Right ventricle myocardium inferior (tissue), 1 donor: ENCODE results near the gene CBFA2T2. TPM values are rescaled to one million over a fixed set of nuclear protein-coding genes. Genes with fewer than 3 reads are reported as not detected.

ENCODE experiments used
- ATAC-seq: fragments of 200-7000 bp; cut with Tn5 transposase; one replicate; pipeline ENCODE4 v1.9.1; 2020; ENCODE audit warnings: mild to moderate bottlenecking, moderate library complexity
- DNase-seq: peaks from one replicate; pipeline ENCODE4 v3.0.0; 2021; ENCODE audit errors: missing footprints
- intact Hi-C: fragments of 100-400 bp; cut with DNase I; formaldehyde crosslinking; loops from one replicate; pipeline ENCODE4 v1.11.0; 2022
- total RNA-seq: library from RNA; stranded (reverse); fragmentation: NEBNext Ultra II Directional; extraction: Animal tissue kit (Norgen Biotek cat#: 25700); gene quantifications from one replicate; pipeline ENCODE4 v1.2.1, GENCODE V29; 2021
- donor health status: DM: no; HTN: yes; CAD: no; lungs with severe emphysema.

Gene CBFA2T2
- total RNA-seq, 1 donor from 2014 or later, result 11.3 TPM

- ATAC-seq (no peak), DNase-seq (no peak)
- intact Hi-C loops, result no loop called here
These were observed 104.8 kb downstream of the CBFA2T2 start for GRCh38 chr20:33594743-33595142.

GRCh38 chr20:33600414-33600813, 110.5 kb downstream of the CBFA2T2 start:
- ATAC-seq (no peak), DNase-seq (no peak)
- intact Hi-C loops, result no loop called here

DNA sequence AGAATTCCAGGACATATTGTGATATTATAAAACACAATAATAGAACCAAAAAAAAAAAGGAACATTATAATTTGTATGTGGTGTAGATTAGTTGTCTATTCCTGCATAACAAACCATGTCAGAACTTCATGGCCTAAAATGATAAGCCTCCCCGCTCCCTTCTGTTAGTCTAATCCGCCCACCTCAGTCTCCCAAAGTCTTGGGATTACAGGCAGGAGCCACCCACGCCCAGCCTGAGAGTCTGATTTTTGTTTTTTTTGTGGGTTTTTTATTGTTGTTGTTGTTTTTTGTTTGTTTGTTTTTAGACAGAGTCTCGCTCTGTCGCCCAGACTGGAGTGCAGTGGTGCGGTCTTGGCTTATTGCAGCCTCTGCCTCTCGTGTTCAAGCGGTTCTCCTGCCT, 111.1 kb downstream of the CBFA2T2 start:
- no peak for ATAC-seq
- no peak for DNase-seq
- intact Hi-C loops, result no loop called here

DNA sequence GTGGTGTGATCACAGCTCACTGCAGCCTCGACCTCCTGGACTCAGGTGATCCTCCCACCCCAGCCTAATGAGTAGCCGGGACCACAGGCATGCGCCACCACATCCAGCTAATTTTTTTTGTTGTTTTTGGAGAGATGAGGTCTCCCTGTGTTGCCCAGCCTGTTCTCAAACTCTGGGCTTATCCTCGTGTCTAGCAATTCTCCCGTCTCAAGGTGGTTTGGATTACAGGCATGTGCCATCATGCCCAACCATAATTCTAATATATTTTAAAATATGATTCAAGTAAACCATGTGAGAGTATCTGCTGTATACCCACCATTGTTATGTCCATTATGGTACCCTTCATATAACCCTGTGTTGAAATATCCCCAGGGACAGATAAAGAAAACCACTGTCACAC, 112.0 kb downstream of the CBFA2T2 start:
- no peak for ATAC-seq
- intact Hi-C loops, result no loop called here
- DNase-seq, result no peak

DNA sequence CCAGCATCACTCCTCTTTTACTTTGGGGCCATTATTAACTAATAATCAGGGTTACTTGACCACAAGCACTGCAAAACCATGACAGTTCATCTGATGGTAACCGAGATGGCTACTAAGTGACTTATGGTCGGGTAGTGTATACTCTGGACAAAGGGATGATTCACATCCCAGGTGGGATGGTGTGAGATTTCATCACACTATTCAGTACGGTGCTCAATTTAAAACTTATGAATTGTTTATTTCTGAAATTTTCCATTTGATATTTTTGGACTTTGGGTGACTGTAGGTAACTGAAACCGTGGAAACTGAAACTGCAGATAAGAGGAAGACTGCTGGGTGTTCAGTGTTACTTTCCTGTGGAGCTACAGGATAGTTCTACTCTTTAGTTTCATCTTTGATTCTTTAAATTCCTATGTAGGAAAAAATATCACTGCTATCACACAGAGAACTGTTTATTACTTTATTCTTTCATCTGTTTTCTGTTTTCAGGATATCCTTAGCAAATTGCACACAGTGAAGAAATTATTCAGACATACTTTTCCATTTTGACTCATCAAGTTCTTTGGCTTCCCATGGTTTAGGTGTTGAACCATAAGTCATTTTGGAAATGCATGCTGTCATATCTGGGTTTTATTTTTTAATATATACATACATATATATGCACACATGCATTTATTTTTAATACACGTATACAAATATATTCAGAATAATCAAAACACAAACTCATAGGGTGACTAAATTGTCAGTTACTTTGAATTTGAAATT, 113.1 kb downstream of the CBFA2T2 start:
- DNase-seq, result no peak
- ATAC-seq, result no peak
- intact Hi-C loops, result no loop called here

DNA sequence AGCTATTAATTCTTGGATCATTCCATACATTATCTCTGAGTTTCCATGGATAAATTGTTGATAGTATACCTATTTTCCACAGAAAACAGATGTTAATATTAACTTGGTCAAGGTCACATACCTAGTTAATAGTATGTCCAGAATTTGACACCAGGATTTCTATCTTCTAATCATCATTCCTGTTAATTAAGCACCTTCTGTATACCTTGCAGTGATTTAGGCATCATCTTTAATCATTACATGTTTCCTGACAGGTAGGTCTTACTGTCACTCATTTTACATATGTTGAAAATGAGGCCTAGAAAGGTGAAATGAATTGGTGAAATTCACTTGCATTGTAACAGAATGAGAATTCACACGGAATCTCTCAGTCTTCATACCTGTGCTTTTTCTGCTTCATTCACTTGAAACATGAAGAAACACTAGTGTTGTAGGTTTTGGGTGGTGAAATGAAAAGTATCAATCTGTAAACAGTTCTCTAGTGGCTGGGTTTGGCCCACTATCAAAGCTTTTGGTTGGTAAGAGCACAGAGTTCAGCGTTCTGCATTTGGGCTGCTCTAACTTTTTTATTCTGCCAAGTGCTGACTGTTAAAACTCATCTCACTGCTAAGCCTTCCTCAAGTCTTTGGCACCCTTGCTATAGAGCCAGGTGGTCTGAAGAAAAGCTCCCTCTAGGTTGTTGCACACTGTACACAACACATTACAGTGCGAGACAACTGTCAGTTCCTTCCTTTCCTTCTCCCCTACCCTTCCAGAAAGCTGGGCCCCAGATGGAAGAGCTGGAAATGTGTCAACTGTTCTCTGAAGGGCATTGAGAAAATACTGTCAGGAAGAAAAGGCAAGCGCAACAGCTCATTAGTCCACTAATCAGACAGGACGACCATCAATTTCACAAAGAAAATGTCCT, 114.4 kb downstream of the CBFA2T2 start:
- no peak for DNase-seq
- intact Hi-C loops, result no loop called here
- ATAC-seq, result peak; percentile 52

GRCh38 chr20:33604991-33605370, 115.1 kb downstream of the CBFA2T2 start:
- no peak for ATAC-seq
- intact Hi-C loops, result no loop called here
- DNase-seq, result no peak

DNA sequence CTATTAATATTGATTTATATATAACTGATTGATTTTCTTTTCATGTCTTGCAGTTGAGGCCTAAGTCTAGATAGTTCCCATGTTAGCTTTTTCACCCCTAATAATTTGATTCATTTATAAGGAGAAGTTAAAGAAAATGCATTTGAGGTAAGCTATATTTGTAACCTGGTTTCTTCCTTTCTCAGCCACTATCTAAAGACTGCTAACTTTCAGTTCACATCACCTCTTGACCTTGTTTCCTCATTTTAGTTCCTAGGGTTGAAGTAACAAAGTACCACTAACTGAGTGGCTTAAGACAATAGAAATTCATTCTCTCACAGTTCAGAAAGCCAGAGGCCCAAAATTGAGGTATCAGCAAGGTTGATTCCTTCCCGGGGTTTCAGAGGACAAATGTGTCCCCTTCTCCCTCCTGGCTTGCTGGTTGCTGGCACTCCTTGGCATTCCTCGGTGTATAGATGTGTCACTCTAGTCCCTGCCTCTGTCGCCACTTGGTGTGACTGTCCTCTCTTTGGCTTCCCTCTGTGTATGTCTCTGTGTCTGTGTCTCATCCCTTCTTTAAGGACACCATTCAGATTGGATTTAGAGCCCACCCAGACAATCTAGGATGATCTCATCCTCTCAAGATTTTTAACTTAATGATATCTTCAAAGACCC, 116.3 kb downstream of the CBFA2T2 start:
- ATAC-seq (no peak), DNase-seq (no peak)
- intact Hi-C loops, result no loop called here

DNA sequence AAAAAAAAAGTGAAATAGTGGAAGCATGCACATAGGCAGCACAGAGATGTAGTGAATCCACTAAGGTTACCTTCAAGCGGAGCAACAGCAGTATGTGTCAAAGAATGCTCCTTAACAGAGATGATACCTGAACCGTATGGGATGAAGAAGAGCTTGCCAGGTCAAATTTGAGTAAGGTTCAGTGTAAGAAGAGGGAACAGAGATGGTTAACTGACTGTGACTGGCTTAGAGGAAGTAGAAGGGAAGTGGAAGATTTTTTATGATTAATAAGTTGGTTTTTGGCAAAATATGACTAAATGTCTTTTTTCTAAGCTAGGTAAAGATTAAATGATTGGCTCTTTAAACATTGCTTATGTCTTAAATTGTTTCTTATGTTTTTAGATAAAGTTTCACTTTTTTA, 119.6 kb downstream of the CBFA2T2 start:
- intact Hi-C loops, result no loop called here
- DNase-seq (no peak), ATAC-seq (no peak)

GRCh38 chr20:33611106-33611505, 121.2 kb downstream of the CBFA2T2 start:
- DNase-seq (no peak), ATAC-seq (peak; percentile 50)
- intact Hi-C loops, result no loop called here

DNA sequence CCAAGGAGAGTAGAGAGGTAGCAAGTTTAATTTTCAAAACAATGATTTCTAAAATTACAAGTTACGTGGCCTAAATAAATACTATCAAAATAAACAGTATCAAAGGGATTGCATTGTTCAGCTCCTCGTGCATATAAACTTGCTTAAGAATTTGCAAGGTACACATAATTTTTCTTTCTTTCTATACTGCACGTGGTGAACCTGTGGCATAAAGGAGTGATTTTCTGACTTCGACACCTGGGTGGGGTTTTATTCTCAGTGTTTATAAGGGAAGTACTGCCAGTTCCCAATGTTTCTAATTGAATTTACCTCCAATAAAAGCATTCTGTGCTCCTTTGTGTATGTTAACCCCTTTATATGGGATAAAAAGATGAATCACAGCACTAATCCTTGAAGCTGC, 122.1 kb downstream of the CBFA2T2 start:
- no peak for ATAC-seq
- intact Hi-C loops, result no loop called here
- DNase-seq, result no peak

GRCh38 chr20:33621717-33622400, 132.0 kb downstream of the CBFA2T2 start:
- DNase-seq (no peak), ATAC-seq (no peak)
- intact Hi-C loops, result no loop called here

- DNase-seq, result no peak
- ATAC-seq, result no peak
- intact Hi-C loops, result no loop called here
These were observed 132.9 kb downstream of the CBFA2T2 start for GRCh38 chr20:33622705-33623365.

DNA sequence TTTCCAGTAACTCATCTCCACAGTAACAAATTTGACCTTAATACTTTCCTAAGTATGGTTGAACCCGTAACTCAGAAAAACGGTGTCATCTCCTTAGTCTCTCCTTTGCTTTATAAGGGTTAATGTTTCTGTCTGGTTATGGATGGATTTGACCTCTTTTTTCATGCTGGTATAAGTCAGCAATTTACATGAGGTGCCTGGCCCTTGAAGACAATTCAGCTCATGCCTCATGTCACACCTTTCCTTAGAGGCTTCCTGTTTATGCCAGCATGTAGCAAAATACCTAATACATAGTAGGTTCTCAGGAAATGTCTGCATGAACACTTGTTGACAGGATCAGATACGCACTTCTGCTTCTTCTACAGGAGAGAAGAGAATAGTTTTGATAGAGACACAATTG, 134.5 kb downstream of the CBFA2T2 start:
- no peak for DNase-seq
- intact Hi-C loops, result no loop called here
- ATAC-seq, result no peak

DNA sequence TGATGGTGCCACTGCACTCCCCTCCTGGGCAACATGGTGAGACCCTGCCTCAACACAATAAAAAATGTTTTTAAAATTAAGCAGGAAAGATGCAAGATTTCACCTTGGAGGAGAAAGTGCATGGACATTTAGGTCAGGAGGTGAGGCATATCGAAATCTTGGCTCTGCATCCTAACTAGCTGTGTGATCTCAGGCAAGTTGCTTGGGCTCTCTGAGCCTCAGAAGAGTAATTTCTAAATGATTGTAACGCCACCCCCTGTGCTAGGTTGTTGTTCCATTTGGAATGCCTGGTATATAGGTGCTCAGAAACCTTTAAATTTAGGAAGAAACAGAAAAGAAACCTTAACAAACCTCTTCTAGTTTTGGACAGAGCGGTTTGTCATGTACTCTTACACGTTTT, 136.3 kb downstream of the CBFA2T2 start:
- DNase-seq, result no peak
- ATAC-seq, result no peak
- intact Hi-C loops, result no loop called here

DNA sequence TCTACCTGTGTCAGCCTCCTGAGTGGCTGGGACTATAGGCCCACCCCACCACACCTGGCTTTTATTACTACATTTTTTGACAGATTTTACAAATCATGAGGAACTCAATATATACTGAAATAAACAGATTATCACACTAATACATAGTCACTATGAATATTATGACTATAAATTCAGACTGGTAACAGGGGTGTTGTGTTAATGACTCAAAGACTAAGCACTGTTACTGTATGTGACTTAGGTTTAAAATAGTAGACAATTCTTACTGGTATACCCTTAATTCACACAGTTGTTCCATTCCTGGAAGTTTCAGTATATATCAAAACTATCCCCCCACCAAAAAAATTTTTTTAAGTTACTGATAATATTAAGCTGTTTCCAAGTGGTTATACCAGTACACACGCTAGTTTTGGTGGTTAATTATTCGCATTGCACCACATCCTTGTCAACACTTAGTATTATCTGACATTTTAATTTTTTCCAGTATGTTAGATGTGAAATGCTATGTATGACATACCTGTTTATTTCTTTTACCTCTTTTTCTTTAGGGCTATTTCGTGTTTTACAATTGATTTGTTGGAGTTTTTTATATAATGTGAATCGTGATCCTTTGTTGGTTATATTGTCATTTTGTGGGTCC, 137.8 kb downstream of the CBFA2T2 start:
- intact Hi-C loops, result no loop called here

GRCh38 chr20:33629533-33629932, 139.6 kb downstream of the CBFA2T2 start:
- ATAC-seq, result no peak
- intact Hi-C loops, result no loop called here
- no peak for DNase-seq

More for the DNA sequence above, 137.8 kb downstream of the CBFA2T2 start:
- no peak for ATAC-seq
- no peak for DNase-seq

- DNase-seq, result no peak
- intact Hi-C loops, result no loop called here
- ATAC-seq, result no peak
These were observed 140.1 kb downstream of the CBFA2T2 start for GRCh38 chr20:33629979-33630378.
